BLaER1 treated with 17β-estradiol and CSF1 and Interleukin-3, amounts not matched to agents 10 nM and 100 nM (cell line): ENCODE measurements around the gene UBAC2.
"Not testable (repeated sequence)": the region's sequence is repeated elsewhere in the genome, so short reads cannot be mapped to it uniquely, and the experiment has no call there.

Source experiments
- H3K27ac ChIP-seq, 11 experiments: shearing (Covaris generic); formaldehyde crosslinking; 2 replicates each; pipeline ENCODE4 v1.8.1; 2022
- H3K27me3 ChIP-seq, 11 experiments: shearing (Covaris generic); formaldehyde crosslinking; 2 replicates each; pipeline ENCODE4 v1.8.1; 2022
- H3K36me3 ChIP-seq, 11 experiments: shearing (Covaris generic); formaldehyde crosslinking; 2 replicates each; pipeline ENCODE4 v1.8.1; 2022
- H3K4me1 ChIP-seq, 10 experiments: shearing (Covaris generic); formaldehyde crosslinking; 2 replicates each; pipeline ENCODE4 v1.8.1; 2022
- H3K4me2 ChIP-seq, 11 experiments: shearing (Covaris generic); formaldehyde crosslinking; 2 replicates each; pipeline ENCODE4 v1.8.1; 2022
- H3K4me3 ChIP-seq, 10 experiments: shearing (Covaris generic); formaldehyde crosslinking; 2 replicates each; pipeline ENCODE4 v1.8.1; 2022
- H3K9ac ChIP-seq, 11 experiments: shearing (Covaris generic); formaldehyde crosslinking; 2 replicates each; pipeline ENCODE4 v1.8.1; 2022
- H3K9me3 ChIP-seq, 11 experiments: shearing (Covaris generic); formaldehyde crosslinking; replicated peaks in 1 of 11; 2 replicates each; pipeline ENCODE4 v1.8.1; 2022
- H4K20me1 ChIP-seq, 11 experiments: shearing (Covaris generic); formaldehyde crosslinking; 2 replicates each; pipeline ENCODE4 v1.8.1; 2022
- Cebpa-rat ChIP-seq, 11 experiments: shearing (Covaris generic); IDR thresholded peaks; 2 replicates each; pipeline ENCODE4 v1.8.1; 2022

UBAC2 gene

GRCh38 chr13:99398916-99399622 is 198.4 kb downstream of the UBAC2 start:
- no peak for TF ChIP-seq Cebpa-rat (IDR thresholded peaks at IDR 0.05)
- H3K4me3 ChIP-seq, result no peak overlapping the region
- no peaks in the 10 kb centered on the region for H3K4me1 ChIP-seq

GRCh38 chr13:99399623-99399974 is 198.9 kb downstream of the UBAC2 start:
- Histone ChIP-seq H3K27me3 (no peaks in the 10 kb centered on the region), H3K4me3 (no peak overlapping the region), H3K9ac (no peak overlapping the region), H3K36me3 (no peaks in the 10 kb centered on the region), H3K9me3 (peaks cover 0 to 11% (median 4%) of the 10 kb centered on the region in 11 experiments; a peak in 5 of 22 replicates), H3K27ac (no peak overlapping the region), H4K20me1 (no peaks in the 10 kb centered on the region), H3K4me2 (no peak overlapping the region), H3K4me1 (no peaks in the 10 kb centered on the region)
- TF ChIP-seq Cebpa-rat (IDR thresholded peaks at IDR 0.05), result no peak

More at GRCh38 chr13:99398916-99399622, 198.4 kb downstream of the UBAC2 start:
- Histone ChIP-seq H3K9ac (no peak overlapping the region), H4K20me1 (no peaks in the 10 kb centered on the region), H3K4me2 (no peak overlapping the region), H3K9me3 (peaks cover 0 to 11% (median 4%) of the 10 kb centered on the region in 11 experiments; a peak in 5 of 22 replicates), H3K36me3 (no peaks in the 10 kb centered on the region), H3K27ac (no peak overlapping the region), H3K27me3 (no peaks in the 10 kb centered on the region)

GRCh38 chr13:99403458-99403971 is 202.9 kb downstream of the UBAC2 start:
- Histone ChIP-seq H3K4me2 (no peak overlapping the region), H4K20me1 (no peaks in the 10 kb centered on the region), H3K27ac (no peak overlapping the region; a peak in 1 of 22 replicates), H3K4me3 (no peak overlapping the region), H3K27me3 (no peaks in the 10 kb centered on the region), H3K9me3 (peaks cover 0 to 11% (median 5%) of the 10 kb centered on the region in 11 experiments; a peak in 6 of 22 replicates), H3K4me1 (peaks cover 5 to 38% (median 21%) of the 10 kb centered on the region in 10 experiments; a peak in 19 of 20 replicates), H3K9ac (no peak overlapping the region), H3K36me3 (no peaks in the 10 kb centered on the region)
- no peak for TF ChIP-seq Cebpa-rat (IDR thresholded peaks at IDR 0.05)

- H3K4me1 ChIP-seq, result peaks cover 5 to 42% (median 21%) of the 10 kb centered on the region in 10 experiments; a peak in 19 of 20 replicates
- peaks cover 0 to 11% (median 5%) of the 10 kb centered on the region in 11 experiments; a peak in 6 of 22 replicates for H3K9me3 ChIP-seq
- H3K9ac ChIP-seq, result no peak overlapping the region
- H4K20me1 ChIP-seq, result no peaks in the 10 kb centered on the region
- H3K27me3 ChIP-seq, result no peaks in the 10 kb centered on the region
- no peak overlapping the region for H3K4me2 ChIP-seq
- no peak overlapping the region for H3K4me3 ChIP-seq
- no peak for TF ChIP-seq Cebpa-rat (IDR thresholded peaks at IDR 0.05)
- no peak overlapping the region for H3K27ac ChIP-seq
- no peaks in the 10 kb centered on the region for H3K36me3 ChIP-seq
Observed at GRCh38 chr13:99404005-99404755, 203.5 kb downstream of the UBAC2 start.

- no peaks in the 10 kb centered on the region for H3K36me3 ChIP-seq
- H3K27me3 ChIP-seq, result no peaks in the 10 kb centered on the region
- H3K9ac ChIP-seq, result peak overlapping the region in 3 of 11 experiments; percentile 28 to 62 (median 40); a peak in 2 of 22 replicates
- H3K4me3 ChIP-seq, result no peak overlapping the region
- peak overlapping the region in 9 of 11 experiments; percentile 26 to 68 (median 54); a peak in 9 of 22 replicates for H3K27ac ChIP-seq
- H3K9me3 ChIP-seq, result peaks cover 0 to 11% (median 5%) of the 10 kb centered on the region in 11 experiments; a peak in 6 of 22 replicates
- TF ChIP-seq Cebpa-rat (IDR thresholded peaks at IDR 0.05), result no peak
- peaks cover 5 to 42% (median 21%) of the 10 kb centered on the region in 10 experiments; a peak in 19 of 20 replicates for H3K4me1 ChIP-seq
- no peaks in the 10 kb centered on the region for H4K20me1 ChIP-seq
- peak overlapping the region in 9 of 11 experiments; percentile 34 to 87 (median 61); a peak in 17 of 22 replicates for H3K4me2 ChIP-seq
Observed at GRCh38 chr13:99405966-99406365, 205.3 kb downstream of the UBAC2 start.

- Histone ChIP-seq H3K4me3 (peak overlapping the region in 2 of 10 experiments; percentile 8 to 28; a peak in 3 of 20 replicates), H3K27ac (peak overlapping the region in 9 of 11 experiments; percentile 26 to 68 (median 54); a peak in 15 of 22 replicates), H3K4me1 (peaks cover 5 to 42% (median 21%) of the 10 kb centered on the region in 10 experiments; a peak in 19 of 20 replicates), H3K36me3 (no peaks in the 10 kb centered on the region), H3K4me2 (peak overlapping the region; percentile 23 to 87 (median 60); a peak in 21 of 22 replicates), H3K27me3 (no peaks in the 10 kb centered on the region), H3K9me3 (peaks cover 2 to 14% (median 7%) of the 10 kb centered on the region in 11 experiments; a peak in 18 of 22 replicates), H3K9ac (peak overlapping the region in 7 of 11 experiments; percentile 1 to 62 (median 39); a peak in 5 of 22 replicates), H4K20me1 (no peaks in the 10 kb centered on the region)
- peak in 6 of 11 experiments; percentile 11 to 70 (median 30); a peak in 5 of 22 replicates for TF ChIP-seq Cebpa-rat (IDR thresholded peaks at IDR 0.05)
Observed at GRCh38 chr13:99406799-99407201, 206.1 kb downstream of the UBAC2 start.

GRCh38 chr13:99407906-99408702 is 207.4 kb downstream of the UBAC2 start:
- H3K4me1 ChIP-seq, result peaks cover 5 to 42% (median 21%) of the 10 kb centered on the region in 10 experiments; a peak in 19 of 20 replicates
- H3K36me3 ChIP-seq, result no peaks in the 10 kb centered on the region
- no peaks in the 10 kb centered on the region for H3K27me3 ChIP-seq
- H4K20me1 ChIP-seq, result no peaks in the 10 kb centered on the region
- H3K4me2 ChIP-seq, result peak overlapping the region in 5 of 11 experiments; percentile 60 to 87 (median 67); a peak in 10 of 22 replicates
- TF ChIP-seq Cebpa-rat (IDR thresholded peaks at IDR 0.05), result no peak
- H3K9me3 ChIP-seq, result peaks cover 0 to 14% (median 10%) of the 10 kb centered on the region in 11 experiments; a peak in 17 of 22 replicates
- H3K27ac ChIP-seq, result peak overlapping the region in 3 of 11 experiments; percentile 11 to 68 (median 65); a peak in 3 of 22 replicates
- H3K4me3 ChIP-seq, result no peak overlapping the region
- H3K9ac ChIP-seq, result no peak overlapping the region

- no peak for TF ChIP-seq Cebpa-rat (IDR thresholded peaks at IDR 0.05)
- Histone ChIP-seq H3K27me3 (no peaks in the 10 kb centered on the region), H3K9ac (no peak overlapping the region), H3K4me3 (no peak overlapping the region), H3K36me3 (no peaks in the 10 kb centered on the region), H3K27ac (peak overlapping the region in 2 of 11 experiments; percentile 11 to 65; a peak in 1 of 22 replicates), H4K20me1 (no peaks in the 10 kb centered on the region), H3K9me3 (peaks cover 0 to 14% (median 10%) of the 10 kb centered on the region in 11 experiments; a peak in 17 of 22 replicates), H3K4me2 (peak overlapping the region in 2 of 11 experiments; percentile 79 to 87; a peak in 4 of 22 replicates), H3K4me1 (peaks cover 5 to 42% (median 21%) of the 10 kb centered on the region in 10 experiments; a peak in 19 of 20 replicates)
Observed at GRCh38 chr13:99408703-99409000, 208.0 kb downstream of the UBAC2 start.

GRCh38 chr13:99409461-99410083 is 208.9 kb downstream of the UBAC2 start:
- not testable (repeated sequence) for H3K27me3 ChIP-seq, H3K4me3 ChIP-seq, H3K9ac ChIP-seq, H3K27ac ChIP-seq, H4K20me1 ChIP-seq, H3K36me3 ChIP-seq
- H3K4me1 ChIP-seq, result peaks cover 5 to 43% (median 21%) of the 10 kb centered on the region in 10 experiments; a peak in 19 of 20 replicates
- H3K4me2 ChIP-seq, result peak overlapping the region in 1 of 11 experiments; percentile 26; a peak in 1 of 22 replicates
- H3K9me3 ChIP-seq, result peaks cover 0 to 14% (median 10%) of the 10 kb centered on the region in 11 experiments; a peak in 17 of 22 replicates

- not testable (repeated sequence) for H3K36me3 ChIP-seq, H3K9ac ChIP-seq, H3K4me3 ChIP-seq, H3K27ac ChIP-seq, H3K27me3 ChIP-seq, H3K4me2 ChIP-seq, H4K20me1 ChIP-seq
- Histone ChIP-seq H3K4me1 (peaks cover 12 to 45% (median 29%) of the 10 kb centered on the region in 10 experiments; a peak in 19 of 20 replicates), H3K9me3 (peaks cover 0 to 14% (median 10%) of the 10 kb centered on the region in 11 experiments; a peak in 16 of 22 replicates)
Observed at GRCh38 chr13:99410646-99411475, 210.2 kb downstream of the UBAC2 start.
